ENCODE measurements around the gene CCDC137. TPM values are rescaled to one million over a fixed set of nuclear protein-coding genes. Genes with fewer than 3 reads are reported as not detected.

Gene CCDC137
- total RNA-seq, 2 experiments from 2014 or later, result 30.8 to 32.3 TPM

DNA sequence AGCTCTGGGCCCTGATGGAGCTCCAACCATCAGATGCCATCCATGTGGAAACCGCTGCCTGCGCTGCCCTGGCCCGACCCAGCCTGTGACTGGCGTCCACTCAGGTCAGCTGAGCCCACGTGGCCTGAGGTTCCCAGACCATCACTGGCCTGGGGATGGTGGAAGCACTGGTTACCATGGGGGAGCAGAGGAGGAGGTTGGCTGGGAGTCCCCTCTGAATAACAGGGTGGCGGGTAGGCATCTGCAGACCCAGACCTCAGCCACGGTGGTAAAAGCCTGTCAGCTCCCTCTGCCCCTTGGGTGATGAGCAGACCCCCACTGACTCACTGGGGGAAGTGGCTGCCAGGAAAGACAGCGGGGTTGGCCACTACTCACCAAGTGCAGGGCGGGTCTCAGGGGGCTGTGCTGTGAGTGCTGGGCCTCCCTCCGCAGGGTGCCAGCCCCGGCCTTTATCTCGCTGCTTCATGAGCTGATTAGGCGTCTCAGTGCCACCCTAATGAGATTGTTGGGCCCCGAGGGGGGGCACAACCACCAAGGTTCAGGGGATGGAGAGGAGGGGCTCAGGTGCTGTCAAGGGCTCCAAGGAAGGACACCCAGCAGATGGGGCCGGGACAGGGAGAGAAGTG lies 10.3 kb upstream of the CCDC137 start, which contains the start of gene PDE6G:
TSS of gene PDE6G (minus strand) at position 425 of the 626 bp plus-strand sequence. CDS start 3,237 bp downstream, outside the sequence.
- Mint-ChIP-seq H3K27ac (no peak within 1 kb of the TSS), H3K4me1 (ENCODE audit: low read depth) (peaks cover 7% of the 10 kb centered on the region), H3K4me3 (no peak within 1 kb of the TSS), H3K27me3 (ENCODE audit: low read depth) (peaks cover 8% of the 10 kb centered on the region), H3K36me3 (ENCODE audit: low read depth) (no peaks in the 10 kb centered on the region), H3K9me3 (no peaks in the 10 kb centered on the region)
- CTCF ChIA-PET, result interaction anchor here (0.6 kb wide), 1 partner anchor 58 kb away, joined by 3 read pairs; no protein-coding TSS in a partner anchor
- DNase-seq, result no peak
- intact Hi-C loops (cut with micrococcal nuclease), result no loop called here

- Mint-ChIP-seq H3K4me3 (no peak overlapping the region), H3K36me3 (ENCODE audit: low read depth) (no peaks in the 10 kb centered on the region), H3K4me1 (ENCODE audit: low read depth) (peaks cover 7% of the 10 kb centered on the region), H3K27me3 (ENCODE audit: low read depth) (peaks cover 4% of the 10 kb centered on the region), H3K27ac (no peak overlapping the region), H3K9me3 (no peaks in the 10 kb centered on the region)
- CTCF ChIA-PET, result interaction anchor here (0.6 kb wide), 1 partner anchor 59 kb away, joined by 3 read pairs; no protein-coding TSS in a partner anchor
- DNase-seq, result no peak
- intact Hi-C loops (cut with micrococcal nuclease), result no loop called here
These were observed 9.7 kb upstream of the CCDC137 start for GRCh38 chr17:81656835-81657234.

- H3K4me3 Mint-ChIP-seq, result no peak overlapping the region
- CTCF ChIA-PET, result interaction anchor here (0.6 kb wide), 1 partner anchor 214 kb away, joined by 3 read pairs; no protein-coding TSS in a partner anchor
These were observed 7.5 kb upstream of the CCDC137 start for GRCh38 chr17:81659038-81659437.

DNA sequence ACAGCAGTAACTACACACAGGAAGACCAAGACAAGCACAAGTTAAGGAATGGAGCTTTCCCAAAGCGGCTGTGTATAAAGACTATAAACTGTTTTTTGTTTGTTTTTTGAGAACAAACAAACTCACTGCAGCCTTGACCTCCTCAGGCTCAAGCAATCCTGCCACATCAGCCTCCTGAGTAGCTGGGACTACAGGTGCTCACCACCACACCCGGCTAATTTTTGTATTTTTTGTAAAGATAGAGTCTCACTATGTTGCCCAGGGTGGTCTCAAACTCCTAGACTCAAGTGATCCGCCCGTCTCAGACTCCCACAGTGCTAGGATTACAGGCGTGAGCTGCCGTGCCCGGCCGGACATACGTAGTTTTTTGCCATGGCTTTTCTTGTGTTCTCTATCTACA lies 6.1 kb upstream of the CCDC137 start:
- intact Hi-C loops (cut with micrococcal nuclease), result no loop called here
- Mint-ChIP-seq H3K27me3 (ENCODE audit: low read depth) (no peaks in the 10 kb centered on the region), H3K36me3 (ENCODE audit: low read depth) (peaks cover 10% of the 10 kb centered on the region), H3K9me3 (no peaks in the 10 kb centered on the region), H3K4me3 (no peak overlapping the region), H3K27ac (no peak overlapping the region), H3K4me1 (ENCODE audit: low read depth) (peaks cover 28% of the 10 kb centered on the region)
- no peak for DNase-seq
- CTCF ChIA-PET, result no interaction called here

More at GRCh38 chr17:81659038-81659437, 7.5 kb upstream of the CCDC137 start:
- peaks cover under 1% of the 10 kb centered on the region for H3K36me3 Mint-ChIP-seq (ENCODE audit: low read depth)
- H3K9me3 Mint-ChIP-seq, result no peaks in the 10 kb centered on the region
- no peak overlapping the region for H3K27ac Mint-ChIP-seq
- H3K4me1 Mint-ChIP-seq (ENCODE audit: low read depth), result peaks cover 14% of the 10 kb centered on the region
- intact Hi-C loops (cut with micrococcal nuclease), result no loop called here
- no peaks in the 10 kb centered on the region for H3K27me3 Mint-ChIP-seq (ENCODE audit: low read depth)
- no peak for DNase-seq

DNA sequence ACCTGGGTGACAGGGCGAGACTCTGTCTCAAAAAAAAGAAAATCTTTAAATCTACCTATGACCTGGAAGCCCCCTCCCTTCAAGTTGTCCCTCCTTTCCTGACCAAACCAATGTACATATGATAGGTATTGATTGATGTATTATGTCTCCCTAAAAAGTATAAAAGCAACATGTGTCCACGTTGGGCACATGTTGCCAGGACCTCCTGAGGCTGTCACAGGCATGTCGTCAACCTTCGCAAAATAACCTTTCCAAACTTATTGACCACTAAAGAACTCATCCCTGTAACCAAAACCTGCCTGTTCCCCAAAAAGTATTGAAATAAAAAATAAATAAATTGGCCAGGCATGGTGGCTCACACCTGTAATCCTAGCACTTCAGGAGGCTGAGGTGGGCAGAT lies 4.5 kb upstream of the CCDC137 start:
- H3K27ac Mint-ChIP-seq, result no peak overlapping the region
- H3K4me3 Mint-ChIP-seq, result no peak overlapping the region
- H3K4me1 Mint-ChIP-seq (ENCODE audit: low read depth), result peaks cover 37% of the 10 kb centered on the region
- peaks cover 18% of the 10 kb centered on the region for H3K36me3 Mint-ChIP-seq (ENCODE audit: low read depth)
- CTCF ChIA-PET, result interaction anchor here (1.1 kb wide), 1 partner anchor 61 kb away, joined by 3 read pairs; no protein-coding TSS in a partner anchor
- no peaks in the 10 kb centered on the region for H3K27me3 Mint-ChIP-seq (ENCODE audit: low read depth)
- H3K9me3 Mint-ChIP-seq, result no peaks in the 10 kb centered on the region
- DNase-seq, result no peak
- intact Hi-C loops (cut with micrococcal nuclease), result no loop called here

DNA sequence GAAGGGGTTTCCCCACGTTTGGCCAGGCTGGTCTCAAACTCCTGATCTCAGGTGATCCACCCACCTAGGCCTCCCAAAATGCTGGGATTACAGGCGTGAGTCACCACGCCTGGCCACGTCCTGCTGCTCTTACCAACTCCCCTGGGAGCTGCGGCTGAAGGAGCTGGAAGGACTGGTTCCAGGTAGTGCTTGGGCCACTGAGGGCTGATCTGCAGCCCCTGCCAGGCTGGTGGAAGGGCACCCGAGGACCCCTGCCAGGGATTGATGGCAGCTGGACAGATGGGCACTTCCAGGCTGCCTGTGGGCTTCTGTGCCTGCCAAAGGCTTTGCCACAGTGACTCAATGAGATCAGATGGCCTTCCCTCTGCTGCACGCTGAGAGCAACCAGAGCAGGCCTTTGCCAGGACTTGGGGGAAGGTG lies 2.5 kb upstream of the CCDC137 start:
- Mint-ChIP-seq H3K27me3 (ENCODE audit: low read depth) (no peaks in the 10 kb centered on the region), H3K36me3 (ENCODE audit: low read depth) (peaks cover 30% of the 10 kb centered on the region), H3K27ac (peak overlapping the region; percentile 96), H3K4me3 (peak overlapping the region; percentile 21), H3K4me1 (ENCODE audit: low read depth) (peaks cover 50% of the 10 kb centered on the region), H3K9me3 (no peaks in the 10 kb centered on the region)
- intact Hi-C loops (cut with micrococcal nuclease), result no loop called here
- DNase-seq, result peak; percentile 20
- CTCF ChIA-PET, result interaction anchor here (0.7 kb wide), 1 partner anchor 67 kb away, joined by 3 read pairs; no protein-coding TSS in a partner anchor

GRCh38 chr17:81665205-81666091 lies 1.1 kb upstream of the CCDC137 start:
- CTCF ChIA-PET, result interaction anchor here (0.6 to 1.3 kb wide), 4 partner anchors 15 to 36 kb away, joined by 3 to 4 read pairs (median 3); no protein-coding TSS in a partner anchor
- peaks cover 37% of the 10 kb centered on the region for H3K36me3 Mint-ChIP-seq (ENCODE audit: low read depth)
- intact Hi-C loops (cut with micrococcal nuclease), result loop anchor here (2.0 to 5.0 kb wide), 5 partner anchors 17 to 195 kb away; partner anchors contain the start of genes ACTG1, ARL16, FAAP100 and NPLOC4
- H3K4me3 Mint-ChIP-seq, result peak overlapping the region; percentile 99
- H3K4me1 Mint-ChIP-seq (ENCODE audit: low read depth), result peaks cover 52% of the 10 kb centered on the region
- no peaks in the 10 kb centered on the region for H3K9me3 Mint-ChIP-seq
- peak overlapping the region; percentile 96 for H3K27ac Mint-ChIP-seq
- DNase-seq, result peak; percentile 69
- H3K27me3 Mint-ChIP-seq (ENCODE audit: low read depth), result no peaks in the 10 kb centered on the region

DNA sequence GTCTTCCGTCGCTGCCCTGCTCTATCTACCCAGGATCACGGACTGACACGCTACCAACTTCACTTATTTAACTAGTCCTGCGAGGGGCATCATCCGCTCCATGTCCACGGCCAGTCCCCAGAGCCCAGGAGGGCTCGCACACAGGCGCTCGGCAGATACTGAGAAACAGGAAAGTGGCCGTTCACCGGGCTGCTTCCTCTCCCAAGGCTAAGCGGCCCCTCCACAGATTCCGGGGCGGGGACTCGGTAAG lies 520 bp upstream of the CCDC137 start:
- intact Hi-C loops (cut with micrococcal nuclease), result loop anchor here (2.0 to 5.0 kb wide), 5 partner anchors 17 to 195 kb away; partner anchors contain the start of genes ACTG1, ARL16, FAAP100 and NPLOC4
- H3K27me3 Mint-ChIP-seq (ENCODE audit: low read depth), result no peaks in the 10 kb centered on the region
- peak overlapping the region; percentile 96 for H3K27ac Mint-ChIP-seq
- DNase-seq, result peak; percentile 23
- no peaks in the 10 kb centered on the region for H3K9me3 Mint-ChIP-seq
- peaks cover 37% of the 10 kb centered on the region for H3K36me3 Mint-ChIP-seq (ENCODE audit: low read depth)
- peaks cover 52% of the 10 kb centered on the region for H3K4me1 Mint-ChIP-seq (ENCODE audit: low read depth)
- CTCF ChIA-PET, result interaction anchor here (0.9 kb wide), 1 partner anchor 17 kb away, joined by 3 read pairs; no protein-coding TSS in a partner anchor
- H3K4me3 Mint-ChIP-seq, result peak overlapping the region; percentile 99

DNA sequence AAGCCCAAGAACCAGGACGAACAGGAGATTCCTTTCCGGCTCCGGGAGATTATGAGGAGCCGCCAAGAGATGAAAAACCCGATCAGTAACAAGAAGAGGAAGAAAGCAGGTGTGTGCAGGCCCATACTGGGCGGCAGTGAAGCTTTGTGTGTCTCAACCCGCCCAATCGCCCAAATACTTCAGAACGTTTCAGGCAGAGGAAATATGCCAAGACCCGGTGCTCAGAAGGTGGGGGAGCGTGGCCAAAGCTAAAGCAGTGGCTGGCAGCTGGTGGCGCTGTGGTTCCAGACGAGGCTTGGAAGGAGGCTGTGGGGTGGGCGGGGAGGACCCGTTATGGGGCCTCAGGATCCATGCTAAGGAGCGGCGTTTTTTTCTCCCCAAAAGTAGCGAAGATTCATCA lies 1.2 kb downstream of the CCDC137 start:
- no peaks in the 10 kb centered on the region for H3K27me3 Mint-ChIP-seq (ENCODE audit: low read depth)
- H3K4me1 Mint-ChIP-seq (ENCODE audit: low read depth), result peaks cover 48% of the 10 kb centered on the region
- DNase-seq, result no peak
- no peaks in the 10 kb centered on the region for H3K9me3 Mint-ChIP-seq
- peak overlapping the region; percentile 41 for H3K27ac Mint-ChIP-seq
- H3K4me3 Mint-ChIP-seq, result peak overlapping the region; percentile 99
- intact Hi-C loops (cut with micrococcal nuclease), result loop anchor here (2.0 to 5.0 kb wide), 5 partner anchors 15 to 193 kb away; partner anchors contain the start of genes ACTG1, ARL16, FAAP100 and NPLOC4
- CTCF ChIA-PET, result interaction anchor here (0.5 to 1.6 kb wide), 4 partner anchors 11 to 104 kb away, joined by 3 to 4 read pairs (median 3); no protein-coding TSS in a partner anchor
- peaks cover 42% of the 10 kb centered on the region for H3K36me3 Mint-ChIP-seq (ENCODE audit: low read depth)

- H3K4me3 Mint-ChIP-seq, result no peak overlapping the region
- H3K27me3 Mint-ChIP-seq (ENCODE audit: low read depth), result no peaks in the 10 kb centered on the region
- intact Hi-C loops (cut with micrococcal nuclease), result no loop called here
- H3K4me1 Mint-ChIP-seq (ENCODE audit: low read depth), result peaks cover 16% of the 10 kb centered on the region
- CTCF ChIA-PET, result no interaction called here
- no peaks in the 10 kb centered on the region for H3K9me3 Mint-ChIP-seq
- no peak overlapping the region for H3K27ac Mint-ChIP-seq
- DNase-seq, result no peak
- H3K36me3 Mint-ChIP-seq (ENCODE audit: low read depth), result peaks cover 26% of the 10 kb centered on the region
These were observed 6.0 kb downstream of the CCDC137 start for GRCh38 chr17:81672504-81672903.

DNA sequence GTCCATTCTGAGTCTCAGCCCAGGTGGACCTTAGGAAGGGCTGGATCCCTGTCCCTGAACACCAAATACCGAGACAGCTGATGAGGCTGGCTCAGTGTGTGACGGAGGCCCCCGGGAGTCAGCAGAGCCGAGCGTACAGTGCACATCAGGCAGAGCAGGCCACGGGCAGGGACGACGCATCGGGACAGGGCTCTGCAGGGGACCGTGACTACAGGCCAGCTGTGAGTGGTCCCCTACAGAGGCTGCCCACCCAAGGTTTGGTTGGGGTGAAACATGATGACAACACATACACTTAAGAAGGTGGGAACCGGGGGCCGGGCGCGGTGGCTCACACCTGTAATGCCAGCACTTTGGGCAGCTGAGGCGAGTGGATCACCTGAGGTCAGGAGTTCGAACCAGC lies 6.4 kb downstream of the CCDC137 start:
- no peaks in the 10 kb centered on the region for H3K9me3 Mint-ChIP-seq
- H3K27ac Mint-ChIP-seq, result no peak overlapping the region
- peaks cover 22% of the 10 kb centered on the region for H3K36me3 Mint-ChIP-seq (ENCODE audit: low read depth)
- peaks cover 11% of the 10 kb centered on the region for H3K4me1 Mint-ChIP-seq (ENCODE audit: low read depth)
- no peak overlapping the region for H3K4me3 Mint-ChIP-seq
- no peaks in the 10 kb centered on the region for H3K27me3 Mint-ChIP-seq (ENCODE audit: low read depth)
- intact Hi-C loops (cut with micrococcal nuclease), result no loop called here
- CTCF ChIA-PET, result no interaction called here
- no peak for DNase-seq

GRCh38 chr17:81673561-81674258 lies 7.2 kb downstream of the CCDC137 start:
- intact Hi-C loops (cut with micrococcal nuclease), result no loop called here
- CTCF ChIA-PET, result no interaction called here
- Mint-ChIP-seq H3K36me3 (ENCODE audit: low read depth) (peaks cover 16% of the 10 kb centered on the region), H3K27me3 (ENCODE audit: low read depth) (no peaks in the 10 kb centered on the region), H3K4me1 (ENCODE audit: low read depth) (peaks cover 6% of the 10 kb centered on the region), H3K4me3 (no peak overlapping the region), H3K27ac (no peak overlapping the region), H3K9me3 (no peaks in the 10 kb centered on the region)
- no peak for DNase-seq
